DMS153 (cell line): ENCODE results near the gene MAD1L1.
"Not testable (repeated sequence)": the region's sequence is repeated elsewhere in the genome, so short reads cannot be mapped to it uniquely, and the experiment has no call there.

Experiments
- DNase-seq: peaks from one replicate; lab custom pipeline; 2025; lab: John Stamatoyannopoulos, UW

MAD1L1 gene

GRCh38 chr7:1987591-1988532, 244.9 kb downstream of the MAD1L1 start:
- no peak for DNase-seq

DNA sequence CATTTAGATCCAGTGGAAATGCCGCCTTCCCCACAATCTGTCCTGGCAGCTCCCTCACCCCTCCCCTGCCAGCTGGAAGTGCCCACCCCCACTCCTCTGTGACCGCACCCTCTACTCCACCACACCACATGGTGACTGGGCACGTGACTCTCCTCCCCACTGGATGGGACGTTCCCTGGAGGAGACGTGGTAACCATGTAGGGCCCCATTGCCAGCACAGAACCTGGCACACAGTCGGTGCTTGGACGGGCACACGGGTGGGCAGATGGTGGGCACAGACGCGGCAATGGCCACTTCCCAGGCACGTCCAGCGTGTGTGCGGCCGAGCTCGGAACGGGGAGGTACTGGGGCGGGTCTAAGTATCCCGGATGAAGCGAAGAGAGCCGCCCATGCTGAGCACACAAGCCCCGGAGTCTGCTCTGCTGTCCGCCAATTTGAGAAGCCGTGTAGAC, 245.6 kb downstream of the MAD1L1 start:
- no peak for DNase-seq

GRCh38 chr7:1986366-1987083, 246.2 kb downstream of the MAD1L1 start:
- DNase-seq: no peak

DNA sequence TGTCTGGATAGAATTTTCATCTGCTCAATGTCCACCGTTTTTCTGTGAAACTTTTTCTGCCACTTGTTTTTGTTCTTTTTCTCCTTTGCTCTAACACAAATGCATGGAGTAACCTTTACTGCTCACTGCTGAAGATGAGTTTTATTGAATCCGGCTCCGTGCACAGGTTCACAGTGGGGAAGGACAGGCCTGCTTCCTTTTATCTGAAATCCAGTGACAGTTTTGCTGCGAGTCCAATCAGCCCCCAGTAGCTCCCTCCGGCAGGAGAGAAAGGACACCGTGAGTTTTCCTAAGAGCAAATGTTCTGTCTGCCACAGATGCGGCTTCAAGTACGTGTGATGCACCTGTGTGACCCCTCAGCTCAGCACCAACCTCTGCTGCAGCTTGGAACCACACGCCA, 246.8 kb downstream of the MAD1L1 start:
- DNase-seq: no peak

DNA sequence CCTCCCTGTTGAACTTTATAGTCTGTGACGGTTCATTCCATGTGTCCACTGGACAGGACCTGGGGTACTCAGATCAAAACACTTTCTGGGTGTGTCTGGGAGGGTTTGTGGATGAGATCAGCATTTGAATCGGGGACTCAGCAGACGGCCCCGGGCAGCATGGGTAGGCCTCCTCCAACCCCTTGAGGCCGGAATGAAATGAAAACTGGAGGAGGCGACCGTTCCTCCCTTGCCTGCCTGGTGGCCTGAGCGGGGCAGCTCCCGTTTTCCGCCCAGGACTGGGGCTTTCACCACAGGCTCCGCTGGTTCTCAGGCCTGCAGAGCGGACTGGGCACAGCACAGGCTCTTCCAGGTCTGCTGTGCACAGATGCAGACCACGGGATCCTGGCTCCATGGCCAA, 247.7 kb downstream of the MAD1L1 start:
- DNase-seq: no peak

- no peak for DNase-seq
These were observed 250.9 kb downstream of the MAD1L1 start for GRCh38 chr7:1981878-1982230.

DNA sequence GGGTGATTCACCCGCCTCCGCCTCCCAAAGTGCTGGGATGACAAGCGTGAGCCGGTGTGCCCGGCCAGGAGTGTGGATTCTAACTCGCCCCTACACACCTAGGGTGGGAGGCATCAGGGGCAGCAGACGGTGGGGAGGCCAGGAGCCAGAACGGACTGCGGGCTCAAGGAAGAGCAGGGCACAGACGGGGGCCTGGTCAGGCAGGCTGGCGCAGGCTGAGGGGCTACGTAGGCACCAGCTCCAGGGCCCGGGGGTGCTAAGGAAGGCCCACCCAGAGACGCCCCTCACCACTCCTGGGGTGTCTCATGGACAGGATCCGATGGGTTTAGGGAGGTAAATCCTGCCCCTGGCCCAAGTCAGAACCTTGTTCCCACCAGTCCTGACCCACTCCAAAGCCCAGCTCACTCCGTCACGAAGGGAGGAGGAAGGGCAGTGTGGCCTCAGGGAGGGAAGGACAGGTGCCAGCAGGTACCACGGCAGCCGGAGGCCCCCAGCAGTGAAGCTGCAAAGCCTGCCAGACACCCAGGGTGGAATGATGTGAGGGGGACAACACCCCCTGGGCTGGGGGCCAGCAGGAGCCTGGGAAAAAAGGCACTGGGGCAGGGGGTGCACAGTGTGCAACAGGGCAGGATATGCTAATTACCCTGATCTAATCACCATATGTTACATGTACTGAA, 251.4 kb downstream of the MAD1L1 start:
- no peak for DNase-seq

DNA sequence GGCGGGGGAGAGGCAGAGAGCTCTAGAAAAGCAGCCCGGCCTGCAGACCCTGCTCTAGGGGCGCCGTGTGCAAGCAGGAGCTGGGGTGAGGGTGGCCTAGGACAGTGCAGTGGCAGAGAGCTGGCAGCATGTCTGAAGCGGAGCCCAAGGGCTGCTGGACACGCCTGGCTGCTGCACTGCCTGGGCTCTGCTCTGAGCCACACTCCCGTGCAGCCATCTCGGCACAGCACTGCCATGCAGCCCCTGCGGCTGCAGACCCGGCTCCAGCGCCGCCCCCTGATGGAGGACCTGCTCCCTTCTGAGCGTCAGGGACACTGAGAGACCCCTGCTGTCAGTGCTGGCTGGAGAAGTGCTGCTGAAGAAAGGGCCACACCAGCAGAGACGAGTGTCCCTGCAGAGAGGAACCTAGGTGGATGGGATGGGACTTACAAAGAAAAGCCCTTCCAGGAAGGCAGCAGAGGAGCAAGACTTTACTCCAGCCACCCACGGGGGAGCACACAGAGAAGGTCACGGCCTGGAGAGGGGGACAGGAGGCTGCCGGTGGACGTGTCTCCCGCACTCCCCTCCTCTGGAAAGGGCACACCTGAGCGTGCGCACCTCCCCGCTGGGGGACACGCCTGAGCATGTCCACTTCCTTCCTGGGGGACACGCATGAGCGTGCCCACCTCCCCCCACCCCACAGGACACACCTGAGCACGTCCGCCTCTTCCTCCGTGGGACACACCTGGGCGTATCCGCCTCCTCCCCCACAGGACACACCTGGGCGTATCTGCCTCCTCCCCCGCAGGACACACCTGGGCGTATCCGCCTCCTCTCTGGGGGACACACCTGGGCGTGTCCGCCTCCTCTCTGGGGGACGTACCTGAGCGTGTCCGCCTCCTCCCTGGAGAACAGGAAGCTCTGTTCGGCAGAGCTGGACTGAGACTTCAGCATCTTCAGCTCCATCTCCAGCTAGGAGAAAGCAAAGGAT, 252.9 kb downstream of the MAD1L1 start:
- no peak for DNase-seq

DNA sequence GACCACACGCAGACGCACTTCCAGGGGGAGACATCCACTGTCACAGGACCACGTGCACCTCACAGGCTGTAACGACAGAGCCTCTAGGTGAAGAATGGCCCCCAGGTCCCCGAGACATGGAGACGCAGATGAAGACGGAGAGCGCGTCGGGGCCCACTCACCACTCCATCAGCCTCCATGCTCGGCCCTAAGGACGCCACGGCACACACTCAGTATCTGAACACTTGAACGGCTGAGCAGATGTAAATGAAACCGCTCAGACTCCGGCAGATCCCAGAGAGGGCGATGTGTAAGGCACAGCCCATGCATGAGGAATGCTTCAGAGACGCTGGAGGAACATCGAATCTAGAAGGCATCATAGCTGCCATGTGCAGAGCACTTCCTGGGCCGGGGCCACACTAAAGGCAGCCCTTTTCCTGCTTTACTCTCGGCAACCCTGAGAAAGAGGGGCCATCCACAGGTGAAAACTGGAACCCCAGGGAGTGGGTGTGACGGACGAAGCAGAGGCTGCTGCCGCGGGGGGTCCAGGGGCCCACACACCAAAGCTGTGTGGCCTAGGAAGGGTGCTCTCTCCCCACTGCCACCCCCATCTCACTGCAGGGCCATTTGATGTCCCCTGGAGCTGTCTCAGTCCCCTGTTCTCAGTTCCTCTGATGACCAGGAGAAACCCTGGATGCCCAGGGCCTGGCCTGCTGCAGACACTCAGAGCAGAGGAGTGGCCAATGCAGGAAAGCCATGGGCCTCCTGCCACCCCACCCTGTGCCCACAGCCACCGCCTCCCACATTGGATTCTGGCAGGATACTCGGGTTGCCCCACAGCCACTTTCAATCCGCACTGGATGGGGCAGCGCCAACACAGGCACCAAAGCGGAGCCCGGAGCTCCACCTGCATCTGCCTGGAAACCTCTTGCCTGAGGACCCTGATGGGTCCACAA, 253.8 kb downstream of the MAD1L1 start:
- no peak for DNase-seq

DNA sequence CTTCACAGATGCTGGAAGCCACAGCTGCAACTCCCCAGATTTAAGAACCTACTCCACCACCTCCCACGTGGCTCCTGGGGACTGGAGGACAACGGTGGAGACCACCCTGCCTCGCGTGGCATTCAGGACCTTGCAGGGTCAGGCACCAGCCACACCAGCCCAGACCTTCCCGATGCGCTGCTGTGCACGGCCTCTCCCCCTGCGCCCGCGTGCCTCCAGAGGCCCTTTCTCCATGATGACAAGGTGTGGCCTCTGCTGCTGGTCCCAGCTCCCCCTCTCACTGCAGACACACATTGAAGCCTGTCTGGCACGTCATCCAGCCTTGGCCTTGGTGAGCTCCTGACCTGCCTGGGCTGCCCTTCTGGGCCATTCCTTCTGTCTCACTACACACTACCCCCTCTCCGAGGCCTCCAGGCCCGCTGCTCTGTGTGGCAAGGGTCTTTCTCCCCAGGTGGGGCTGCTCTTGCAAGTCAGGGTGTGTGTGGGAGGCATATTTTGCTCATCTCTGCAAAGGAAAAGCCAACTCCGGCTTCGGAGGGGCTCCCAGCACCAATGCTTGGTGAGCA, 254.8 kb downstream of the MAD1L1 start:
- no peak for DNase-seq

GRCh38 chr7:1977059-1977875, 255.5 kb downstream of the MAD1L1 start:
- DNase-seq: no peak

DNA sequence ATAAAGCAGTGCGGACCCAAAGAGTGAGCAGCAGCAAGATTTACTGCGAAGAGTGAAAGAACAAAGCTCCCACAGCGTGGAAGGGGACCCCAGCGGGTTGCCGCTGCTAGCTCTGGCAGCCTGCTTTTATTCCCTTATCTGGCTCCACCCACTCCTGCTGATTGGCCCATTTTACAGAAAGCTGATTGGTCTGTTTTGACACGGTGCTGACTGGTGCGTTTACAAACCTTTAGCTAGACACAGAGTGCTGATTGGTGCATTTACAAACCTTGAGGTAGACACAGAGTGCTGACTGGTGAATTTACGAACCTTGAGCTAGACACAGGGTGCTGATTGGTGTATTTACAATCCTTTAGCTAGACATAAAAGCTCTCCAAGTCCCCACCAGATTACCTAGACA, 256.2 kb downstream of the MAD1L1 start:
- not testable (repeated sequence) for DNase-seq

- DNase-seq: no peak
These were observed 257.2 kb downstream of the MAD1L1 start for GRCh38 chr7:1975581-1975980.

- DNase-seq: no peak
These were observed 257.6 kb downstream of the MAD1L1 start for GRCh38 chr7:1975179-1975578.

DNA sequence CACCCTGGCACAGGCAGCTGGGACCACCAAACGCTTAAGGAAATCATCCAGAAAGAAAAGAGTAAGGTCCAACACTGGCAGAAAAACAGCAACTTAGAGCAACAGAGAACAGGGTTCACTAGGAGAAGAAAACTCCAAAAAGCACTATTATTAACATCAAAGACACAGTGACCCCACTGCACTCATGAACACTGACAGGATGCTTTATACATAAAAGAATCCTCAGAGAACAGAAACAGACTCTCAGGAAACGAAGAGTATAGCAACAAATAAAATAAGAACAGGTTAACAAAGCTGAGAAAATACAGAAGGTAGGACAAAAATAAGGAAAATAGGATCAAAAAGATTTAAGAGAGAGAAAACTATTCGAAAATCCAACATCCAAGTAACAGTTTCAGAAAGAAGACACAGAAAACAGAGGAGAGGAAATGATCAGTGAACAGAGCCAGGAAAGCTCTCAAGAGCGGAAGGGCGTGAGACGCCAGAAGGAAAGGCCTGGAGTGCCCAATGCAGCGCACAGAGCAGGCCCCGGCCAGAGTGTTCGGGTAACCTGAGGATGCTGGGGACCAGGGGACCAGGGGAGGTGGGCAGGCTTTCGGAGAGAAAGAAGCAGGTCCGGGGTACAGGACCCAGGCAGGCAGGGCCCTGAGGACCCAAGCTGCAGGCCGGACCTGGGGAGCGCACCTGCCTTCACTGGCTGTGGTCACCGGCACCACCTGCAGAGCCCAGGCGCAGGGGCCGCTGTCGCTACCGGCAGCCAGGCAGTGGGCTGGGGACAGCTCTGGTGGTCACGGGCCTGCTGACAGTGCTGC, 258.2 kb downstream of the MAD1L1 start:
- DNase-seq: no peak

- DNase-seq: no peak
These were observed 259.2 kb downstream of the MAD1L1 start for GRCh38 chr7:1973321-1974251.

DNA sequence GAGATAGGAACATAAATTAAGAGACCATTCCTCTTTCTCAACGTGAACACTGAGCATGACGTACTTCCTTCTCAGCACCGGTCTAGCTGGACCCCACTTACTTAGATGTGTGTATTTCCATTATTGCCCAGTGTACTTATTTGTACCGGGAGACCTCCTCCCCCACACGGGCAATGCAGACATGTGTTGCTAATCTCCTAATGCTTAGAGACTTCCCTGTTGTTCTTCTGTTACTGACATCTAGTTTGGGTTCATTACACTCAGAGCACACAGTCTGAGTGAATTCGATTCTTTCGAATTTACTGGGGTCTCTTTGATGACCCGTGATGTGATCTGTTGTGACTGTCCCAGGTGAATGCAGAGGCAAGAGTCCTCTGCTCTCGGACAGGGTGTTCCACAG, 260.0 kb downstream of the MAD1L1 start:
- DNase-seq: no peak
